Uterus (tissue), 4 donors: Measurements from ENCODE around the gene S100A2. TPM values are rescaled to one million over a fixed set of nuclear protein-coding genes. Genes with fewer than 3 reads are reported as not detected.
A peak's percentile ranks its signal among the peaks of the same experiment; 100 is the strongest.

Source experiments
- DNase-seq, 2 donors: peaks; one replicate each; pipeline ENCODE4 v3.0.0-alpha.2; 2019 to 2020
- H3K27ac ChIP-seq, 2 donors: fragments of 200-600 bp; sonication (generic); 1 replicate in 1 of 2; 2 replicates in 1 of 2; pipeline ENCODE4 v1.5.1; 2016 to 2018
- H3K27me3 ChIP-seq, 2 donors: fragments of 200-600 bp; sonication (generic); one replicate each; pipeline ENCODE4 v1.5.1; 2018 to 2019; ENCODE audit warnings: control low read depth in 1 of 2
- H3K36me3 ChIP-seq, 2 donors: fragments of 200-600 bp; sonication (generic); one replicate each; pipeline ENCODE4 v1.5.1; 2019; ENCODE audit warnings: control low read depth in 1 of 2
- H3K4me1 ChIP-seq, 2 donors: fragments of 200-600 bp; sonication (generic); one replicate each; pipeline ENCODE4 v1.5.1; 2018 to 2019; ENCODE audit warnings: control low read depth in 1 of 2
- H3K4me3 ChIP-seq, 2 donors: fragments of 200-600 bp; sonication (generic); 1 replicate in 1 of 2; 2 replicates in 1 of 2; pipeline ENCODE4 v1.5.1; 2018 to 2019; ENCODE audit warnings: mild to moderate bottlenecking in 1 of 2
- H3K9me3 ChIP-seq, 2 donors: fragments of 200-600 bp; sonication (generic); one replicate each; pipeline ENCODE4 v1.5.1; 2019; ENCODE audit warnings: control low read depth in 1 of 2
- POLR2A ChIP-seq, 2 donors: fragments of 450-650 bp; IDR thresholded peaks; one replicate each; pipeline ENCODE4 v1.6.1; 2016; ENCODE audit warnings: antibody characterized with exemption in 2 of 2, mild to moderate bottlenecking in 1 of 2, moderate library complexity in 1 of 2
- intact Hi-C: fragments of 100-400 bp; cut with DNase I; formaldehyde crosslinking; loops from one replicate; pipeline ENCODE4 v1.15.1; 2023; ENCODE audit warnings: low total_unique reads
- total RNA-seq, 4 donors: library from RNA; depleted of rRNA in 3 of 4; stranded (reverse); fragments of >200 nt in 3 of 4; gene quantifications; one replicate each; pipeline versions ENCODE4 v1.1.0 to v1.2.4, GENCODE V29; 2014 to 2023
- TF ChIP-seq, protein P1 (sequence below), 4 experiments: fragments of 200-600 bp in 2 of 4; fragments of 450-650 bp in 2 of 4; sonication (generic) in 2 of 4; IDR thresholded peaks; one replicate each; pipeline ENCODE4 v1.5.1; 2016 to 2019; ENCODE audit warnings: antibody characterized with exemption in 4 of 4, mild to moderate bottlenecking in 2 of 4, moderate library complexity in 1 of 4
- donor health status: DM: yes; HTN: yes; CAD: no.

The S100A2 gene
- total RNA-seq, 4 donors from 2014 or later, result 2.1 to 2.7 TPM; not detected in 2

DNA sequence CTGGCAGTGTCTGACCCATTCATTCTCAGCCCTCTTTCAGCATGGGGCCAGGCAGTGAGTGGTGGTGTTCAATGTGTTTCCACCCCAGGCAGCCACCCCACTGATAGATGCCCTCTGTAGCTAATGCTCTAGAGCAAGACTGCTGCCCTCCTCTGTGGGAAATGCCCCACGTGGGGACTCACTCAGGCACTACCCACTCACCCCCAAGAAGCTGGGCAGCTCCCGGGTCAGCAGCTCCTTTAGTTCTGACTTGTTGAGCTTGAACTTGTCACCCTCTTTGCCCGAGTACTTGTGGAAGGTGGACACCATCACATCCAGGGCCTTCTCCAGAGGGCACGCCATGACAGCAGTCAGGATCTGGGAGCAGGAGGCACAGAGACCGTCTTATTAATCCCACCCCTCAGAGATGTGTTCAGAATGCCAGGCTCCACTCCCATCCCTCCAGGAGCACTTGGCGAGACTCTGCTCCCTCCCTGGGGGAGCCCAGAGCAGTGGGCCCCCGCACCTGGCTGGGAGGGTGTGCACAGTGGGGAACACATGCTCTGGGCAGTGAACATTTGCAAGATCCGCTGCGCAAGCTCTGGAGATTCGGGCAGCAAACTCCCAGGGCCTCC is 21.1 kb downstream of the S100A2 start:
- peak overlapping the region; percentile 12 to 38 for H3K4me3 ChIP-seq
- intact Hi-C loops, result no loop called here
- no peaks in the 10 kb centered on the region for H3K27me3 ChIP-seq
- TF ChIP-seq, protein P1, sequence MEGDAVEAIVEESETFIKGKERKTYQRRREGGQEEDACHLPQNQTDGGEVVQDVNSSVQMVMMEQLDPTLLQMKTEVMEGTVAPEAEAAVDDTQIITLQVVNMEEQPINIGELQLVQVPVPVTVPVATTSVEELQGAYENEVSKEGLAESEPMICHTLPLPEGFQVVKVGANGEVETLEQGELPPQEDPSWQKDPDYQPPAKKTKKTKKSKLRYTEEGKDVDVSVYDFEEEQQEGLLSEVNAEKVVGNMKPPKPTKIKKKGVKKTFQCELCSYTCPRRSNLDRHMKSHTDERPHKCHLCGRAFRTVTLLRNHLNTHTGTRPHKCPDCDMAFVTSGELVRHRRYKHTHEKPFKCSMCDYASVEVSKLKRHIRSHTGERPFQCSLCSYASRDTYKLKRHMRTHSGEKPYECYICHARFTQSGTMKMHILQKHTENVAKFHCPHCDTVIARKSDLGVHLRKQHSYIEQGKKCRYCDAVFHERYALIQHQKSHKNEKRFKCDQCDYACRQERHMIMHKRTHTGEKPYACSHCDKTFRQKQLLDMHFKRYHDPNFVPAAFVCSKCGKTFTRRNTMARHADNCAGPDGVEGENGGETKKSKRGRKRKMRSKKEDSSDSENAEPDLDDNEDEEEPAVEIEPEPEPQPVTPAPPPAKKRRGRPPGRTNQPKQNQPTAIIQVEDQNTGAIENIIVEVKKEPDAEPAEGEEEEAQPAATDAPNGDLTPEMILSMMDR (IDR thresholded peaks at IDR 0.05), result peak in 1 of 4 experiments; percentile 4
- TF ChIP-seq POLR2A (IDR thresholded peaks at IDR 0.05), result no peak
- H3K36me3 ChIP-seq, result no peaks in the 10 kb centered on the region
- no peak for DNase-seq
- no peaks in the 10 kb centered on the region for H3K9me3 ChIP-seq
- H3K4me1 ChIP-seq, result peaks cover 14 to 26% of the 10 kb centered on the region in 2 donors
- H3K27ac ChIP-seq, result peak overlapping the region; percentile 86 to 94

DNA sequence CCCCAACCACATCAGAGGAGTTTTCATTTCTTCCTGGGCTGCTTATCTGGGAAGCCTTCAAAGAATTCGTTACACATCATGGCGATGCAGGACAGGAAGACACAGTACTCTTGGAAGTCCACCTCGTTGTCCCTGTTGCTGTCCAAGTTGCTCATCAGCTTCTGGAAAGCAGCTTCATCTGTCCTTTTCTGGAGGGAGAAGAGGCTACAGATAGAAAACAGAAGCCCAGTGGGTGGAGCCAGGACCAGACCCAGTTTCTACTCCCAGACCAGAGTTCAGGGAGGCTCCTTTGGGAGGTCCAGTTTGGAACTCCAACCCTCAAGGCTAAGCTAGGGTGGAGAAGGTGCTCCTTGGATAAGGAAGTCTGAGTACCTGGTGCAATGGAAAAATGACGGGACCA is 21.9 kb downstream of the S100A2 start:
- H3K9me3 ChIP-seq, result no peaks in the 10 kb centered on the region
- H3K4me3 ChIP-seq, result no peak overlapping the region
- peaks cover 14 to 18% of the 10 kb centered on the region in 2 donors for H3K4me1 ChIP-seq
- no peak for DNase-seq
- no peaks in the 10 kb centered on the region for H3K27me3 ChIP-seq
- H3K27ac ChIP-seq, result peak overlapping the region; percentile 86 to 94
- intact Hi-C loops, result no loop called here
- no peaks in the 10 kb centered on the region for H3K36me3 ChIP-seq
- TF ChIP-seq, protein P1 (IDR thresholded peaks at IDR 0.05), result no peak
- no peak for TF ChIP-seq POLR2A (IDR thresholded peaks at IDR 0.05)

DNA sequence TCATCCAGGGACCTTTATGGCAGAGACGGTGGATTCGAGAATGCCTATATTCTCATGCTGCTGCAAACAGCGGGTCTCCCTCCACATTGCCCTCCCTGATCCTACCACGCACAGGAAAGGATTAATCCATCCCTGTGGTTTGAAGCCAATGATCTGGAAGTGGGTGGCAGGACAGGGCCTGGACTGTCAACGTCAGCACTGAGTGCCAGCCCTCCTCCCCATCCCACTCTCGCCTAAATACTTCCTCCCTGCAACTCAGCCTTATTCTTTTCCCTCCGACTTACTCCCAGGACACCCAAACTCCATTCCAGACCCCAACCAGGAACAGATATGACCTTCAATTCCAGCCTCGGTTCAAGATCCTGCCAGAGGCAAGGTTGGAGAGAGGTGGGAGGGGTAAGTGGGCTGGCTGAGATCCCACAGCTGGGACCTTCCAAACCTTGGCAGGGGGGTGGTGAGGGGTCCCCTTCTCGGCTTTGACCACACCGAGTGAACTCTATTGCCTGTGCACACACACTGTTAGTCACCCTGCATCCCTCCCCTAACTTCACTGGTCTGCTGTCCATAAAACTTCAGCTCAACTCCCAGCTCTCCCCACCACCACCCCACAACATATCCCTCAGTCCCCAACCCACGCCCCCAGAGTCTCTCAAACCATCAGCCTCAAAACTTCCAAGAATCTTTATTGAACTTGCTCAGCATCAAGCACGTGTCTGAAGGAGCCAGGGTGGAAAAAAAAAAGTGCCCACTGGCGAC is 22.5 kb downstream of the S100A2 start:
- TF ChIP-seq, protein P1 (IDR thresholded peaks at IDR 0.05), result no peak
- no peak for TF ChIP-seq POLR2A (IDR thresholded peaks at IDR 0.05)
- no peak for DNase-seq
- peak overlapping the region; percentile 86 to 94 for H3K27ac ChIP-seq
- no peaks in the 10 kb centered on the region for H3K27me3 ChIP-seq
- H3K36me3 ChIP-seq, result no peaks in the 10 kb centered on the region
- H3K4me3 ChIP-seq, result no peak overlapping the region
- intact Hi-C loops, result no loop called here
- H3K4me1 ChIP-seq, result peaks cover 13 to 14% of the 10 kb centered on the region in 2 donors
- no peaks in the 10 kb centered on the region for H3K9me3 ChIP-seq

DNA sequence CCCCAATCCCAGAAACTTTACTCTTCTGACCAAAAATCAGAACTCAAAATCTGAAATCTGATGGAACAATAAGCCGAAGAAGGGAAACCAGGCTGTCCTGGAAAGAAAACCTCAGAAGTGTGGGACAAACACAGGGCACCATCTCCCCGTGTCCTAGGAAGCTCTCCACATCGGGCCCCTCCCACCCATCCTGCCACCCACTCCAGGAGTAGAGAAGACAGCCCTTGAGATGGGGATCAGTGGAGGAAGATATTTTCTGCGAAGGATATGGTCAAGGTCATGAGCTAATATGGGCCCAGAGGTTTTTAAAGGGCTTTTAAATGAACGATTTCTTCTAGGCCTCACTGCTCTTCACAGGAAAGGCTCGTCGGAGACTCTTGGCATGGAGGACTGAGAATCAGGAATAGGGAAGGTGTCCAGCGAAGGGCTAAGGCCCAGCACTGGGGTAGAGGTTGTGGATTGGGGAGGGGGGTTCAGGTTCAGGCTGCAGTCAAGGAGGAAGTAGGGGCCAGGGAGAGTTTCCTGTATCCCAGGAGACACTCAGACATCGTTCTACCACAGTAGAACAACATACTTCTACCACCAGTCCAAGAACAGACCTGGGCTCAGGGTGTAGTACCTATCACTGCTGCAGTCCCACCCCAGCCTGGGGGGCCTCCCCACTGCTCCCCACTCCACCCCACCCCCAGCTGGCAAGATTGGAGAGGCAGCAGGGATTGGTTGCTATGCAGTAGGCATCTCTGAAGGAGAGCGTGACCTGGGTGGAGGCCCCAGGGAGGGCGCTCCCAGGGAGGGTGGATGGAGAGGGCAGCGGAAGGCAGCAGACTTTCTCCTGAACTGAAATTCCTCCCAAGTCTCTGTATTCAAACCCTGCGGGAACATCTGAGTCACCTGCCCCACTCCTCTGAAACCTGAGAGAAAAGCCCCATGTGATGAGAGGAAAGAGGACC is 23.7 kb downstream of the S100A2 start:
- no peaks in the 10 kb centered on the region for H3K36me3 ChIP-seq
- peak overlapping the region in 1 of 2 donors; percentile 21 for H3K27ac ChIP-seq
- H3K27me3 ChIP-seq, result no peaks in the 10 kb centered on the region
- no peak overlapping the region for H3K4me3 ChIP-seq
- H3K9me3 ChIP-seq, result no peaks in the 10 kb centered on the region
- DNase-seq, result no peak
- TF ChIP-seq, protein P1 (IDR thresholded peaks at IDR 0.05), result no peak
- TF ChIP-seq POLR2A (IDR thresholded peaks at IDR 0.05), result no peak
- intact Hi-C loops, result no loop called here
- peaks cover 12 to 14% of the 10 kb centered on the region in 2 donors for H3K4me1 ChIP-seq
